Neural crest cell (in vitro differentiated cells): Measurements from ENCODE around the gene LGALS9. TPM values are rescaled to one million over a fixed set of nuclear protein-coding genes. Genes with fewer than 3 reads are reported as not detected.

Experiments used
- DNase-seq: peaks from one replicate; pipeline ENCODE4 v3.0.0; 2021; ENCODE audit warnings: low read depth, mixed read lengths, low spot score
- H3K27ac Mint-ChIP-seq: one replicate; pipeline ENCODE4 v1.8.0; 2021; ENCODE audit warnings: mild to moderate bottlenecking, mixed read lengths; ENCODE audit not compliant: unreplicated experiment
- H3K27me3 Mint-ChIP-seq: 2 replicates; pipeline ENCODE4 v1.8.0; 2021; ENCODE audit warnings: low read depth, mild to moderate bottlenecking, mixed read lengths
- H3K36me3 Mint-ChIP-seq: 2 replicates; pipeline ENCODE4 v1.8.0; 2021; ENCODE audit warnings: low read depth, mild to moderate bottlenecking, mixed read lengths
- H3K4me1 Mint-ChIP-seq: 2 replicates; pipeline ENCODE4 v1.8.0; 2021; ENCODE audit warnings: mixed read lengths
- H3K4me3 Mint-ChIP-seq: one replicate; pipeline ENCODE4 v1.8.0; 2021; ENCODE audit warnings: mild to moderate bottlenecking, mixed read lengths
- H3K9me3 Mint-ChIP-seq: 2 replicates; pipeline ENCODE4 v1.8.0; 2021; ENCODE audit warnings: mixed read lengths
- total RNA-seq: library from RNA; stranded (reverse); gene quantifications from 2 replicates; pipeline ENCODE4 v1.2.1, GENCODE V29; 2021
- TF ChIP-seq, protein P1 (sequence below): fragments of 200-600 bp; sonication (generic); conservative IDR thresholded peaks from 2 replicates; pipeline ENCODE4 v1.5.0; 2021; ENCODE audit warnings: antibody characterized with exemption, mild to moderate bottlenecking

LGALS9 gene
- total RNA-seq, 1 donor from 2014 or later, result 0.84 TPM

DNA sequence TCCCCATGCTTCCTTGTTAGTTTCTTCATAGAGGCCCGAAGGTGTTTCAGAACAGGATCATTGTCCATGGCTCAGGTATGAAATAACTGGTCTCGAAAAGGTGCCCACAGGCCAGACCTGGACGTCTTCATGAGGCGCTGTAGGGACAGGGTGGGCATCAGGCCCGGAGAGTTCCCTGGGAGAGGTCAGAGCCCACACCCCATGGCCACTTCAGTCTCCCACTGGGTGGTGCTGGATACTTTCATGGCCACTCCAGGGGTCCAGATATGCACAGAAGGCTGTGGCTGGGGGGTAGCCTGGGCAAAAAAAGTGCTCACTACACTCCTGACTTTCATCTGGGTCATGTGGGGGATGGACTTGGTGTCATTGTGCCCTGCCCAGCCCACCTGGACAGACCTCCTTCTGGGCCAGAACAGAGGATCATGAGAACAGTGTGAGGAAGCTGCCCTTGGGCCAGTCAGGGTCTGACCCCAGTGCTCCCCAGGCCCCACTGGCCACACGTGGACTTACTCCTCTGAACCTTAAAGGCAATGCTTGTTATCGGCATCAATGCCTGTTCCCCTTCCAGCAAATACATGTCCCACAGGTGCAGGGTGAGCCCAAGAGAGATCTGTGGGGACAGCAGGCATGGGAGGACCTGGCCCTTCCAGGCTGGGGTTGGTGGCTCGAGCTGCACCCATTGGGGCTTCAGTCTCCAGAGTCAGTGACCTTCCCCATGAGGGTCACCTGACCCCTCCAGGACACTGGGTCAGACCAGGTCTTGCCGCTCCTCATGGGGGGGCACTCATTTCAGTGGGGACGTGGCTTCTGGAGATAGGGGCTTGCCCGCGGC lies 36.9 kb downstream of the LGALS9 start:
- DNase-seq, result no peak
- peaks cover 2% of the 10 kb centered on the region for H3K27me3 Mint-ChIP-seq
- no peaks in the 10 kb centered on the region for H3K4me1 Mint-ChIP-seq
- TF ChIP-seq, protein P1, sequence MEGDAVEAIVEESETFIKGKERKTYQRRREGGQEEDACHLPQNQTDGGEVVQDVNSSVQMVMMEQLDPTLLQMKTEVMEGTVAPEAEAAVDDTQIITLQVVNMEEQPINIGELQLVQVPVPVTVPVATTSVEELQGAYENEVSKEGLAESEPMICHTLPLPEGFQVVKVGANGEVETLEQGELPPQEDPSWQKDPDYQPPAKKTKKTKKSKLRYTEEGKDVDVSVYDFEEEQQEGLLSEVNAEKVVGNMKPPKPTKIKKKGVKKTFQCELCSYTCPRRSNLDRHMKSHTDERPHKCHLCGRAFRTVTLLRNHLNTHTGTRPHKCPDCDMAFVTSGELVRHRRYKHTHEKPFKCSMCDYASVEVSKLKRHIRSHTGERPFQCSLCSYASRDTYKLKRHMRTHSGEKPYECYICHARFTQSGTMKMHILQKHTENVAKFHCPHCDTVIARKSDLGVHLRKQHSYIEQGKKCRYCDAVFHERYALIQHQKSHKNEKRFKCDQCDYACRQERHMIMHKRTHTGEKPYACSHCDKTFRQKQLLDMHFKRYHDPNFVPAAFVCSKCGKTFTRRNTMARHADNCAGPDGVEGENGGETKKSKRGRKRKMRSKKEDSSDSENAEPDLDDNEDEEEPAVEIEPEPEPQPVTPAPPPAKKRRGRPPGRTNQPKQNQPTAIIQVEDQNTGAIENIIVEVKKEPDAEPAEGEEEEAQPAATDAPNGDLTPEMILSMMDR, result no peak
- H3K36me3 Mint-ChIP-seq, result no peaks in the 10 kb centered on the region
- no peak overlapping the region for H3K4me3 Mint-ChIP-seq
- peak overlapping the region; percentile 57 for H3K27ac Mint-ChIP-seq
- H3K9me3 Mint-ChIP-seq, result no peaks in the 10 kb centered on the region

DNA sequence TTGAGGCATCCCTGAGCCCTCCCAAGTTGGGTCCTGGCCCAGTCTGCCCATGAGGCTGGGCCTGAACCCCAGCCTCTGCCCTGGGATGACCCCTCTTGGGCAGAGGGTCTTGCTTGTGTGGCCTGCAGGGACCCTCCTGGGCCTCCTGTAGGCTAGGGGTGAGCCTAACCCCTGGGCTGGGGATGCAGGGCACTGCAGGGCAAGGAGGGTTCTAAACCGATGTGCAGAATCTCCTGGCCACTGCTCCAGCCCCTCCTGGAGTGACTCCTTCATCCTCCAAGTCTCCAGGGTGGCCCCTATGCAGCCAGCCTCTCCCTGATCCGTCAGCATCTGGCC lies 37.5 kb downstream of the LGALS9 start:
- Mint-ChIP-seq H3K9me3 (no peaks in the 10 kb centered on the region), H3K27me3 (no peaks in the 10 kb centered on the region), H3K36me3 (no peaks in the 10 kb centered on the region), H3K4me3 (no peak overlapping the region), H3K27ac (no peak overlapping the region), H3K4me1 (no peaks in the 10 kb centered on the region)
- TF ChIP-seq, protein P1, result no peak
- DNase-seq, result no peak

DNA sequence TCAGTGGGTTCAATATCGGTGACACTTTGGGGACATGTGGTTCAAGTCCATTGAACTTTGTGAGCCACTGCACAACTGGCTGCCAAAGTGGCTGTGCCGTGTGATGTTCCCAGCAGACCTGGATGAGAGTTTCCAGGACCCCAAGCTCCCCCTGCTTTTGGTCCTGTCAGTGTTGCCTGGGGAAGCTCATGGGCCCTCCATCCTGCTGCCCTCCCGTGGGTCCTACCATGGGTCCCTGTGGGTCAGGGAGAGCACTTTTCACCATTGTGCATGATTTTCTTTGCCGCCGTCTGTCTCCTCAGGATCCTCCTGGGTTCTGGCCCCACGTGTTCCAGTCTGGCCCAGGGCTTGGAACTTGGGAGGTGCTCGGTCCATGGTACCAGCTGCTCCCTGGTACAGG lies 38.1 kb downstream of the LGALS9 start:
- Mint-ChIP-seq H3K4me1 (no peaks in the 10 kb centered on the region), H3K27ac (no peak overlapping the region), H3K4me3 (no peak overlapping the region), H3K36me3 (no peaks in the 10 kb centered on the region), H3K9me3 (no peaks in the 10 kb centered on the region), H3K27me3 (no peaks in the 10 kb centered on the region)
- TF ChIP-seq, protein P1, result no peak
- DNase-seq, result no peak

DNA sequence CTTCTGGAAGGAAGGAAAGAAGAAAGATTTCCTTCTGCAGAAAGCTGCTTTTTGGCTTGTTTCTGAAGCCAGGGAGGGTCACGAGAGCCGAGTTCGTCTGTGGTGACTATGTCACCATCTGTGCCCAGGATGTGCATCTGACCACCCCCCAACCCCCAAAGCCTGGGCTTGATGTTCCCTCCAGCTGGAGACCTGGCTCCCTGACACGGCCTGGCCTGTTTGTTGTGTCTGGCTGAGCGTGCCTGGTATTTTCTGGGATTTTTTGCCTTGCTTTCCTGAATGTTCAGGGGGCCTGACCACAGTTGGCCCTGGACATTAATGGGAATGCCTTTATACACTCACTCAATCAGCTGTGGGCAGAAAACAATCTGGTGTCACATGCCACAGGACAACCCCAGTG lies 38.9 kb downstream of the LGALS9 start:
- Mint-ChIP-seq H3K9me3 (no peaks in the 10 kb centered on the region), H3K27me3 (no peaks in the 10 kb centered on the region), H3K4me1 (no peaks in the 10 kb centered on the region), H3K36me3 (no peaks in the 10 kb centered on the region), H3K27ac (no peak overlapping the region), H3K4me3 (no peak overlapping the region)
- DNase-seq, result no peak
- TF ChIP-seq, protein P1, result no peak

DNA sequence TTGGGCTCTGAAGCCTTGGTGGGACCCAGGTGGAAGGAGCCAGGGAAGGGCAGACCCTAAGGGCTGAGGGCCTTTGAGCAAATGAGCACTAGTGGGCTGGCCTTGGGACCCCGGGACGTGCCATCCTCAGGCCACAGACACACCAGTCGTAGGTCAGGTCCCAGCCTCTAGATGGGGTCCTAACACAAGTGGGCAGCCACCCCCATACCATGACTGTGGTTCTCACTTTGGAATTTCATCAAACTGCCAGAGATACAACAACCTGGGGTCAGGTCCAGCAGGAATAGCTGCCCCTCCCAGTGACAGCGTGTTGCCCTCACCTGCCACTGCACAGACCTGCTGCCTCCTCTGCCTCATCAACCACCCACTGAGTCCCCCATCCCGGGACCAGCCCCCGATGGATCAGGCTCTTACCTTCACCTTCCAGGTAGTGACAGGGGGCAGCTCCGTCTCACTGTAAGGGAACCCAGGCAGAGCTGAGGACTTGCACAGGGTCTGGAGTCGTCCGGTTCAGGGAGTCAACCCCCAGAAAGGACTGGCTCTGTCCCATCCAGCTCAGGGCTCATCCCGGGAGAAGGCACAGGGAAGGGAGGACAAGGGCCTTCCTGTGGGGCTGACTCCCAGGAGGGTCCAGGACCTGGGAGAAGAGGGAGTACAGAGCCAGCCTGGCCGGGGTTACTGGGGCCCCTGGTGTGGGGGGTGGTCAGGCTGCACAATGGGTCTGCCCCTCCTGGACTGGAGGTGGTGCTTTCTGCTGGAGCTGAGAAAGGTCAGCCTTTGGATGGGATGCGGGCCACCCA lies 40.0 kb downstream of the LGALS9 start:
- TF ChIP-seq, protein P1, result no peak
- H3K27me3 Mint-ChIP-seq, result no peaks in the 10 kb centered on the region
- no peak overlapping the region for H3K4me3 Mint-ChIP-seq
- no peak overlapping the region for H3K27ac Mint-ChIP-seq
- no peaks in the 10 kb centered on the region for H3K4me1 Mint-ChIP-seq
- no peaks in the 10 kb centered on the region for H3K36me3 Mint-ChIP-seq
- no peak for DNase-seq
- no peaks in the 10 kb centered on the region for H3K9me3 Mint-ChIP-seq
